Stimulated activated naive B cell treated with anti-CD40 and anti-IgM and Interleukin-4, amounts not matched to agents 10 μg/mL and 1 μg/mL and 100 μg/mL, for 72 hours (primary cell): Measurements from ENCODE around the gene TCF25.

ENCODE experiments used
- ATAC-seq, 2 donors: fragments of 150-1000 bp; cut with Tn5 transposase; replicated peaks; 2 replicates each; pipeline ENCODE4 v1.10.0; 2021; ENCODE audit warnings: moderate library complexity in 1 of 2
- DNase-seq: peaks from one replicate; pipeline ENCODE4 v3.0.0; 2021
- H3K27ac Mint-ChIP-seq: one replicate; pipeline ENCODE4 v1.8.0; 2022; ENCODE audit warnings: mild to moderate bottlenecking, mixed read lengths
- H3K27me3 Mint-ChIP-seq, 2 donors: one replicate each; pipeline ENCODE4 v1.8.0; 2022; ENCODE audit warnings: mixed read lengths in 2 of 2
- H3K36me3 Mint-ChIP-seq, 2 donors: one replicate each; pipeline ENCODE4 v1.8.0; 2022; ENCODE audit warnings: mixed read lengths in 2 of 2, mild to moderate bottlenecking in 1 of 2
- H3K4me1 Mint-ChIP-seq, 2 donors: one replicate each; pipeline ENCODE4 v1.8.0; 2022; ENCODE audit warnings: mixed read lengths in 2 of 2, mild to moderate bottlenecking in 1 of 2
- H3K4me3 Mint-ChIP-seq, 2 donors: one replicate each; pipeline ENCODE4 v1.8.0; 2022; ENCODE audit warnings: mild to moderate bottlenecking in 2 of 2, mixed read lengths in 2 of 2, moderate library complexity in 1 of 2
- H3K9me3 Mint-ChIP-seq, 2 donors: one replicate each; pipeline ENCODE4 v1.8.0; 2022; ENCODE audit warnings: mixed read lengths in 2 of 2, mild to moderate bottlenecking in 1 of 2

The TCF25 gene

DNA sequence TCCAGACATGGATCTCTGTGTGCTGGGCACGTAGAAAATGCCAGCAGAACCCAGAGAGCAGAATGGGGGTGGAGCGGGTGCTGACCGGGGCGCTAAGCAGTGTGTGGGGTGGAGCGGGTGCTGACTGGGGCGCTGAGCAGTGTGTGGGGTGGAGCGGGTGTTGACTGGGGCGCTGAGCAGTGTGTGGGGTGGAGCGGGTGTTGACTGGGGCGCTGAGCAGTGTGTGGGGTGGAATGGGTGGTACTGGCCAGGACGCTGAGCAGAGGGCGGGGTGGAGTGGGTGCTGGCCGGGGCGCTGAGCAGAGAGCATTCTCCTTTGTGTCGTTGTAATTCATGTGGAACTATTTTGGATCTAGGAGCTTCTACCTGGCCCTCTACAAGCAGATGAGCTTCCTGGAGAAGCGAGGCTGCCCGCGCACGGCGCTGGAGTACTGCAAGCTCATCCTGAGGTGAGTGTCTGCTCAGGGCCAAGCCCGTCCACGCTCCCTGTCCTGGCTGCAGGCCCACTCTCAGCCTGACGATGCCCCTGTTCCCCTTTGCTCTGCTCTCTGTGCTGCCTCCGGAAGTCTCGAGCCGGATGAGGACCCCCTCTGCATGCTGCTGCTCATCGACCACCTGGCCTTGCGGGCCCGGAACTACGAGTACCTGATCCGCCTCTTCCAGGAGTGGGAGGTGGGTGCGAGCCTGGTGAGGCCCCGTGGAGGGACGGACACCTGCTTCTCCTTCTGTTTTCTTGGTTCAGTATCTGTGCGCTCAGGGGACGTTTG, 25.0 kb downstream of the TCF25 start:
- no peaks in the 10 kb centered on the region for H3K27me3 Mint-ChIP-seq
- H3K9me3 Mint-ChIP-seq: no peaks in the 10 kb centered on the region
- no peak overlapping the region for H3K4me3 Mint-ChIP-seq
- ATAC-seq: no peak
- H3K36me3 Mint-ChIP-seq: peaks cover 38 to 40% of the 10 kb centered on the region in 2 donors
- H3K4me1 Mint-ChIP-seq: peaks cover 0 to 2% of the 10 kb centered on the region in 2 donors
- peak overlapping the region; percentile 1 for H3K27ac Mint-ChIP-seq
- no peak for DNase-seq

DNA sequence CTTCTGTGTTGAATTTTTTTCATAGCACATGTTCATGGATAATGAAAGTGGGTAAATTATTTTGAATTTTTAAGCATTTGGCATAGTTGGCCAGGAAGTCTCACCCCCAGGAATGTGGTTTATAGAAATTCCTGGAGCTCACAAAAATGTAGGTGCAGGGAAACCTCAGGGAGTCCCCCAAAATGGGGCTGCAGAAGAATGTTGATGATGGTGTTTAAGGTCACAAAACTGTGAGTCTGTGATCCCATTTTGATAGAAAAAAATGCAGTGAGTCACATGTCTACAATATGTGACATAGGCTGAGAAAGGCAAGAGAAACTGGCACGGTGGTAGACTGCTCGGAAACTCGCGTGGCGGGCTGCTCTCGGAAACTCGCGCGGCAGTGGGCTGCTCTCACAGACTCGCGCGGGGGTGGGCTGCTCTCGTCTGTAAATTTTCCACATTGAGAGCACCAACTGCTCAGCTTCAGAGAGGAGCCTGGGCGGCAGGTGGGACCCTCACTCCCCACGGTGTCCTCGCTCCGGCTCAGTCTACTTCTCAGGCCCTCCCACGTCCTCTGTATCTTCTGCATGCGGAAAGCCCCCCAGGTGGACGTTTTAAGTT, 26.6 kb downstream of the TCF25 start:
- Mint-ChIP-seq H3K36me3 (peaks cover 35 to 45% of the 10 kb centered on the region in 2 donors), H3K4me1 (peaks cover 0 to 2% of the 10 kb centered on the region in 2 donors), H3K27me3 (no peaks in the 10 kb centered on the region), H3K9me3 (no peaks in the 10 kb centered on the region), H3K4me3 (no peak overlapping the region), H3K27ac (no peak overlapping the region)
- DNase-seq (no peak), ATAC-seq (no peak)

DNA sequence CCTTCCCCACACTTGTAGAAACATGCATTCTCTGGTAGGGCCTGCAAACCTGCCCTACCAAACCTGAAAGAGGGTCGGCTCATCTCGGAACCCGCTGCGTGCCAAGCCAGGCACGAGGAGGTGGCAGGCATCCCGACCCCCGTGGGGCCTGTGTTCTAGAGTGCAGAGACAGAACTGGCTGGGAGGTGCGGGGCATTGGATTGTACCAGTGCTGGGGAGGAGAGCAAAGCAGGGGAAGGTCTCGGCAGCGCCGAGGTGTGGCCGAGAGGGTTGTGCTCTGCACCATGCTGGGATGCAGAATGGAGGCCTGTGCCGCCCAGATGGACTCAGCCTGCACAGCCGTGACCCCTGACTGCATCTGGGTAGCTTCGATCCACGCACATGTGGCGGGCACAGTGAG, 27.5 kb downstream of the TCF25 start:
- H3K4me1 Mint-ChIP-seq: peaks cover 0 to 2% of the 10 kb centered on the region in 2 donors
- H3K36me3 Mint-ChIP-seq: peaks cover 40 to 47% of the 10 kb centered on the region in 2 donors
- ATAC-seq (no peak), DNase-seq (no peak)
- H3K9me3 Mint-ChIP-seq: no peaks in the 10 kb centered on the region
- no peaks in the 10 kb centered on the region for H3K27me3 Mint-ChIP-seq
- H3K27ac Mint-ChIP-seq: no peak overlapping the region
- no peak overlapping the region for H3K4me3 Mint-ChIP-seq

DNA sequence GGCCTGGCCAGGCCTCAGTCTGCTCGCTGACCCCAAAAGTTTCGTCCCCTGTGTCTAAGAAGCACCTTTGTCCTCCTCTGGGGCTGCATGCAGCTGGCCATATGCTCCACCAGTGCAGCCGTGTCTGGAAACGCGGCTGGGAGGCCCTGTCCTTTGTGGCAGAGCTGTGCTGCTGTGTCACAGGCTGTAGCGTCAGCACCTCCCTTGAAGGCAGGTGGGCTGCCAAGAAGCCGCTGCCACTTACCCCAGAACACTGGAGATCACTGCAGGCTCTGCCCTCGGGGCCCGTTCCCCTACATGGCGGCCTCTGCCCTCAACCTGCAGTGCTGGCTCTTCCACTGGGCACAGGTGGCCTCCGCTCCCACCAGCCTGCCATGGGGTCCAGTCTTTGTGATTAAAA, 29.6 kb downstream of the TCF25 start:
- Mint-ChIP-seq H3K36me3 (peaks cover 42 to 51% of the 10 kb centered on the region in 2 donors), H3K4me1 (peaks cover 0 to 2% of the 10 kb centered on the region in 2 donors), H3K27me3 (no peaks in the 10 kb centered on the region), H3K27ac (no peak overlapping the region), H3K9me3 (no peaks in the 10 kb centered on the region), H3K4me3 (no peak overlapping the region)
- ATAC-seq: no peak
- DNase-seq: no peak

DNA sequence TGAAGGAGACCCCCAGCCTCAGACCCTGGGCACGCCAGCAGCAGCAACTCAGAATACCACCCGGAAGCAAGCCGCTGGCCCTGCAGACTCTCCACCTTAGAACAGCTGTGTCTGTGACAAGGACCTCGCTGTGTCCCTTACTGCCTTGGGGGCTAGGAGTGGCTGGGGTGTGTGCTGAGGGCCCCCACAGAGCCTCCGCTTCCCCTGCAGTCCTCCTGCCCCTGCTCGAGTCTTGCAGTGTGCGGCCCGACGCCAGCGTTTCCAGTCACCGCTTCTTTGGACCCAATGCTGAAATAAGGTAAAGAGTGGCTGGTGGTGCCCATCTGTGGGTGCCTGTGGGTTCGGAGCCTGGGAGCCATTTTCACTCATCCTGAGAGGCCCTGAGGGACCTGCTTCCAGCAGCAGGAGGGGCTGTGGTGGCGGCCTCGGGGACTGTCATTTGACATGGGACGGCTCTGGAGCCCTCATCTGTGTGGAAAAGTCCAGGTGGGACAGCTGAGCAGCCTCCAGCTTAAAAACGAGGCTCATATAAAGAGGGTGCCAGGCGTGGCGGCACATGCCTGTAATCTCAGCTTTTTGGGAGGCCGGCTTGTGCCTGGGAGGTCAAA, 30.6 kb downstream of the TCF25 start:
- H3K27me3 Mint-ChIP-seq: no peaks in the 10 kb centered on the region
- H3K36me3 Mint-ChIP-seq: peaks cover 41 to 51% of the 10 kb centered on the region in 2 donors
- no peak for ATAC-seq
- no peak overlapping the region for H3K4me3 Mint-ChIP-seq
- peaks cover 0 to 4% of the 10 kb centered on the region in 2 donors for H3K4me1 Mint-ChIP-seq
- DNase-seq: no peak
- no peak overlapping the region for H3K27ac Mint-ChIP-seq
- H3K9me3 Mint-ChIP-seq: no peaks in the 10 kb centered on the region

DNA sequence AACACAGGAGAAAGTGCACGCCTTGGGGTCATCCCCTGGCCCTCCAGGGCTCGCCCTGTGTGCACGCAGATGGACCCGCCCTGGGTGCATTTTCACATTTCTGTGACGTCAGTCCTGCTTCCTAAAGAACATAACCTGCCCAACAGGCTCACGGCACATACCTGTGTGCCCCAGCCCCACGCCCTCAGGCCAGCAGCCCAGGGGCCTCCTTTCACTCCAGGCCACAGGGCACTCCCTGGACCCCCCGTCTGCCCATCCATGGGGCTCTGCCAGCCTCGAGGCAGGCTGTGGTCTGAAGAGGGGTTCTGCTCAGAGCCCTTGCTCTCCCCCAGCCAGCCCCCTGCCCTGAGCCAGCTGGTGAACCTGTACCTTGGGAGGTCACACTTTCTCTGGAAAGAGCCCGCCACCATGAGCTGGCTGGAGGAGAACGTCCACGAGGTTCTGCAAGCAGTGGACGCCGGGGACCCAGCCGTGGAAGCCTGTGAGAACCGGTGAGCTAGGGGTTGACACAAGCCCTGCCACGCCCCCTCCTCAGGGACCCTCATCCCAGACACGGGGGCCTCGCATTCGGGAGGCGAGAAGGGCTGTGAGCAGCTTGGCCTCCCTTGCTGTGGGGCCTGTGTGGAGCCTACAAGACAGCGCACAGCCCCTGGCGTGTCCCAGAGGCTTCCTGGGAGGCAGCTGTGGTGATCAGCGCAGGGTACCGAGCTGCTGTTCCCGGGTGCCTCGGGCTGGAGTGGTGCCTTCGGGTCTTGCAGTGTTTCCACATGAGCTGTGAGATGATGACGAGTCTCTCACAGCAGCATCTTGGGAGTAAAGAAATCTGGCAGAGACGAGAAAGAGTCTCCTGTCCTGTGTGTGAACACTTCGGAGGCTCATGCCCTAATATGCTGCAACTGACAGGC, 31.5 kb downstream of the TCF25 start:
- H3K4me3 Mint-ChIP-seq: no peak overlapping the region
- H3K4me1 Mint-ChIP-seq: peaks cover 0 to 13% of the 10 kb centered on the region in 2 donors
- ATAC-seq (no peak), DNase-seq (no peak)
- H3K36me3 Mint-ChIP-seq: peaks cover 41 to 52% of the 10 kb centered on the region in 2 donors
- no peaks in the 10 kb centered on the region for H3K9me3 Mint-ChIP-seq
- H3K27me3 Mint-ChIP-seq: no peaks in the 10 kb centered on the region
- H3K27ac Mint-ChIP-seq: peak overlapping the region; percentile 25

DNA sequence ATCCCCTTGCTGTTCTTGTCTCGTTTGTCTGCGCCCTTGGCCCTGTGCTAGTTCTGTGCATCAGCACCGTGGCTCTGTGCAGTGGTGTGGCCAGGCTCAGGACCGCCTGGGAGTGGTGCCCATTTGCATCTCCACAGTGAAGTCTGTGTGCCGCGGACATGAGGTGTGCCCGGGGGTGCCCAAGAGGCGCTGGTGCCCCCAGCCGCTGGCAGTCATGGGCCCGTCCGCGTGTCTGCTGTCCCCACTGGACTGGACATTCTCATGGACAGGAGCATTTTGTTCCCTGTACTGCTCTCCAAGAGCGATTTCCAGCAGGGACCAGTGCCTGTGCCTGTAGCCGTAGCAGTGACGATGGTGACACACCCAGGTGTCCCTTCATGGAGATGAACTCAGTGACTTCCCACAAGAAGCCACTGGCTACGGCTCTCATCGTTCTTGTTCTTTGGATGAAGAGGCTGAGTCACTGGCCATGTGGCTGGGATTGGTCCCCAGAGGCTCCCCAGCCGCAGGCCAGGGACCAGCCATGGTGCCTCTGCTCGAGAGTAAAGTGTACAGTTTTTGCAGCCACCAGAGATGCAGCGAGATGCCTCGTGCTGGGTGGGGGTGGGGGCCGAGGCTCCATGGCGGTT, 32.2 kb downstream of the TCF25 start:
- Mint-ChIP-seq H3K27ac (peak overlapping the region; percentile 25), H3K9me3 (no peaks in the 10 kb centered on the region), H3K4me3 (no peak overlapping the region), H3K4me1 (peaks cover 3 to 20% of the 10 kb centered on the region in 2 donors), H3K36me3 (peaks cover 39 to 53% of the 10 kb centered on the region in 2 donors), H3K27me3 (no peaks in the 10 kb centered on the region)
- no peak for DNase-seq
- no peak for ATAC-seq

DNA sequence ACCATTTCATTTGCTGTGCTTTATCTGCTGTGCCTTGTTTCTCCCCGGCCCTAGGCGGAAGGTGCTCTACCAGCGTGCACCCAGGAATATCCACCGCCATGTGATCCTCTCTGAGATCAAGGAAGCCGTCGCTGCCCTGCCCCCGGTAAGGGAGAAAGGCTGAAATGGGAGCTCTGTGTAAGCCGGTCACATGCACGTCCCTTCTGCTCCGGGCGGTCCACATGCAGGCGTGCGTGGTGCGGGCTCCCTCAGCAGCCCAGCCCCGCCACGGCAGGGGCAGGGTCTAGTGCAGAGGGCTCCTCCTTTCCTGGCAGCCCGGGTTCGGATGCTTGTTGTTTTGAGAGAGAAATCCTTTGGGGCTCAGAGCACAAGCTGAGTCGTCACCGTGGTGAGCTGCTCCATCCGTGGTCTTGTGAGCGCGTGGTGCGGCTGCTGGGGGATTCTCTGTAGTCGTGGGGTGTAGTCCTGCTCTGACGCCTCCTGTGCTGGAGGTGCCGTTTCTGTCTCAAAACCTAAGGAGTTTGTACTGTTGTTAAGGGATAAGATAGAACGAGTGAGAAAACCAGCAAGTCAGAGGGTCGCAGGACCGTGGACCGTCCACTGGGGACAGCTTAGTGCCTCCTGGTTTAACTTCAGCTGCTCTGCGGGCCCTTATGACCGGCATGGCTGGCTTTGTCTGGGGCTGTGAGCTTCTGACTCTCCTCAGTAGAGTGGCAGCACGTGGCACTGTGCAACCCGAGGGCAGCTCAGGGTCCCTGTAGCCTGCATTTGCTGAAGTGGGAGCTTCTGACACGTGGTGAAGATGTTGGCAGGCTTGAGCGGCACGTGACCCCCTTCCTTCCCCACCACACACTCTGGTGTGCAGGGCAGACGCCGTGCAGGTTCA, 33.0 kb downstream of the TCF25 start:
- peaks cover 3 to 21% of the 10 kb centered on the region in 2 donors for H3K4me1 Mint-ChIP-seq
- ATAC-seq: peak in 1 of 2 donors; percentile 18
- no peak overlapping the region for H3K27ac Mint-ChIP-seq
- no peaks in the 10 kb centered on the region for H3K27me3 Mint-ChIP-seq
- no peak for DNase-seq
- peaks cover 38 to 53% of the 10 kb centered on the region in 2 donors for H3K36me3 Mint-ChIP-seq
- no peaks in the 10 kb centered on the region for H3K9me3 Mint-ChIP-seq
- H3K4me3 Mint-ChIP-seq: no peak overlapping the region

DNA sequence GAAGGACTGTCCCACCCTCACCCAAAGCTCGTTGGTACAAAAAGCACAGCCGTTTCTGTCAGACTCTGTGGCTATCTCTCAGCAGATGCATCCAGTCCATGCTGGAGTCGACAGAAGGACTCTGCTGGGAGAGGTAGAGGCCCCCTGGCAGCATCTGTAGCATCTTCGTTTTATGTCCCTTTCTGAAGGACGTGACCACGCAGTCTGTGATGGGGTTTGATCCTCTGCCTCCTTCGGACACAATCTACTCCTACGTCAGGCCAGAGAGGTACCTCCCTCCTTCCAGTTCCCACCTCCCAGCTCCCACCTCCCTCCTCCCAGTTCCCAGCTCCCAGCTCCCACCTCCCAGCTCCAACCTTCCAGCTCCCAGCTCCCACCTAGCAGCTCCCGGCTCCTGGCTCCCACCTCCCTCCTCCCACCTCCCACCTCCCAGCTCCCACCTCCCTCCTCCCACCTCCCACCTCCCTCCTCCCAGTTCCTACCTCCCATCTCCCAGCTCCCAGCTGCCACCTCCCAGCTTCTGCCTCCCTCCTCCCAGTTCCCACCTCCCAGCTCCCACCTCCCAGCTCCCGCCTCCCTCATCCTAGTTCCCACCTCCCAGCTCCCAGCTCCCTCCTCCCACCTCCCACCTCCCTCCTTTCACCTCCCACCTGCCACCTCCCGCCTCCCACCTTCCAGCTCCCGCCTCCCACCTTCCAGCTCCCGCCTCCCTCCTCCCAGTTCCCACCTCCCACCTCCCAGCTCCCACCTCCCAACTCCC, 33.8 kb downstream of the TCF25 start:
- Mint-ChIP-seq H3K27ac (no peak overlapping the region), H3K4me3 (no peak overlapping the region), H3K36me3 (peaks cover 42 to 62% of the 10 kb centered on the region in 2 donors), H3K9me3 (no peaks in the 10 kb centered on the region), H3K4me1 (peaks cover 3 to 21% of the 10 kb centered on the region in 2 donors), H3K27me3 (no peaks in the 10 kb centered on the region)
- DNase-seq: no peak
- peak in 1 of 2 donors; percentile 9 for ATAC-seq

DNA sequence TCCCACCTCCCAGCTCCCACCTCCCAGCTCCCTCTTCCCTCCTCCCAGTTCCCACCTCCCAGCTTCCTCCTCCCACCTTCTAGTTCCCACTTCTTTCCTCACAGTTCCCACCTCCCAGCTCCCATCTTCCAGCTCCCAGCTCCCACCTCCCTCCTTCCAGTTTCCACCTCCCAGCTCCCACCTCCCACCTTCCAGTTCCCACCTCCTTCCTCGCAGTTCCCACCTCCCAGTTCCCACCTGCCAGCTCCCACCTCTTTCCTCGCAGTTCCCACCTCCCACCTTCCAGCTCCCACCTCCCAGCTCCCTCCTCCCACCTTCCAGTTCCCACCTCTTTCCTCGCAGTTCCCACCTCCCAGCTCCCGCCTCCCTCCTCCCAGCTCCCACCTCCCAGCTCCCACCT, 34.8 kb downstream of the TCF25 start:
- Mint-ChIP-seq H3K4me3 (no peak overlapping the region), H3K9me3 (no peaks in the 10 kb centered on the region), H3K4me1 (peaks cover 3 to 21% of the 10 kb centered on the region in 2 donors), H3K36me3 (peaks cover 42 to 68% of the 10 kb centered on the region in 2 donors), H3K27ac (no peak overlapping the region), H3K27me3 (no peaks in the 10 kb centered on the region)
- no peak for ATAC-seq
- DNase-seq: no peak

DNA sequence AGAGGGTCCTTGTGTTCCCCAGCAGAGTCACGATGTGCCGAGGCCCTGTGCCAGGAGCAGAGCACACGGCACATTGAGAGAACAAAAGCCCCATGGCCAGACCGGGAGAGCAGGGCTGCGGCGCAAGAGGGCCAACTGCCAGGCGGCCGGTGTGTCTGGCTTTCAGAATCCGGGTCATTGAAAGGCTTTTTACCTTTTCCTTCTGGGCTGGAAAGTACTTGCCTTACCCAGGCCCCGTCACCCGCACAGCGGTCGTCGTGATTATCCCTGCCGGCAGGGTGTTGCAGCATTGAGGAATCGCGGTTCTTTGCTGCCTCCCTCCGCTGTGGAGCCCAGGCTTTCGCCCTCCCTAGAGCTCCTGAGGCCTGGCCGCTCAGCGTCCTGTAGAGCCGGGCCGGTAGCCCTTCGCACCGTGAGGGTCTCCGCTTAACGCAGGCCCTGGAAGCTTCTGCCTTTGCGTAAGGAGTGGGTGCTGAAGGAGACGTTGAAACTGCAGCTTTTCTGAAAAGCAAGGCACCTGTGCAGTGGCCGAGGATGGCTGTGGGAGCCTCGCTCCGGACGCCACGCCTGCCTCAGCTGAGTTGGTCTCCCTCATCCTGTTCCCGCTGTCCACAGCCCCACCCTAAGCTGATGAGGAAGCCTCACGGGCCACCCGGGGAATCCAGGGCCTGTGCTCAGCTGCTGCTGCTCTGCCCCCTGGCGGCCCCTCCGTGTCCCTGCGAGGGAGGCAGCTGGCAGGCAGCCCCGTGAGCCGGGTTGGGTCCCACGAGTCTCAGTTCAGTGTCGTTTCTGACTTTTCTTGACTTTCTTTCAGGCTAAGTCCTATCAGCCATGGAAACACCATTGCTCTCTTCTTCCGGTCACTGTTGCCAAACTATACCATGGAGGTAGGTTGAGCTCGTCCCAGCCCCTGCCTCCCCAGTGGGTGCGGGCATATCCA, 36.7 kb downstream of the TCF25 start:
- peak; percentile 47 for DNase-seq
- Mint-ChIP-seq H3K4me1 (peaks cover 8 to 21% of the 10 kb centered on the region in 2 donors), H3K36me3 (peaks cover 46 to 71% of the 10 kb centered on the region in 2 donors), H3K27ac (peak overlapping the region; percentile 62), H3K27me3 (no peaks in the 10 kb centered on the region), H3K9me3 (no peaks in the 10 kb centered on the region), H3K4me3 (no peak overlapping the region)
- ATAC-seq: peak; percentile 85 to 89
